ENCODE results near the gene ARFRP1. TPM values are rescaled to one million over a fixed set of nuclear protein-coding genes. Genes with fewer than 3 reads are reported as not detected.

Gene ARFRP1
- total RNA-seq, 1 experiment from 2014 or later: 30.2 TPM

- H3K27ac Mint-ChIP-seq: no peak overlapping the region
- no peak overlapping the region for H3K4me3 Mint-ChIP-seq
- H3K36me3 Mint-ChIP-seq: peaks cover 3% of the 10 kb centered on the region
- POLR2A ChIA-PET: interaction anchor here (0.8 kb wide), 1 partner anchor 43 kb away, joined by 3 read pairs; no protein-coding TSS in a partner anchor
- H3K4me1 Mint-ChIP-seq: peaks cover 7% of the 10 kb centered on the region
- DNase-seq (ENCODE audit: low spot score) (no peak), ATAC-seq (no peak)
- TF ChIP-seq HMGA2 (CRISPR knock-in tag; IDR thresholded peaks at IDR 0.05): no peak
- TF ChIP-seq GRHL2 (CRISPR knock-in tag; IDR thresholded peaks at IDR 0.05; ENCODE audit: insufficient replicate concordance, severe bottlenecking): no peak
- TF ChIP-seq, protein P1, sequence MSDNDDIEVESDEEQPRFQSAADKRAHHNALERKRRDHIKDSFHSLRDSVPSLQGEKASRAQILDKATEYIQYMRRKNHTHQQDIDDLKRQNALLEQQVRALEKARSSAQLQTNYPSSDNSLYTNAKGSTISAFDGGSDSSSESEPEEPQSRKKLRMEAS (CRISPR knock-in tag; IDR thresholded peaks at IDR 0.05): no peak
- TF ChIP-seq, protein P2, sequence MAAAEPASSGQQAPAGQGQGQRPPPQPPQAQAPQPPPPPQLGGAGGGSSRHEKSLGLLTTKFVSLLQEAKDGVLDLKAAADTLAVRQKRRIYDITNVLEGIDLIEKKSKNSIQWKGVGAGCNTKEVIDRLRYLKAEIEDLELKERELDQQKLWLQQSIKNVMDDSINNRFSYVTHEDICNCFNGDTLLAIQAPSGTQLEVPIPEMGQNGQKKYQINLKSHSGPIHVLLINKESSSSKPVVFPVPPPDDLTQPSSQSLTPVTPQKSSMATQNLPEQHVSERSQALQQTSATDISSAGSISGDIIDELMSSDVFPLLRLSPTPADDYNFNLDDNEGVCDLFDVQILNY (CRISPR knock-in tag; IDR thresholded peaks at IDR 0.05): no peak
- no peak for TF ChIP-seq ZNF232 (CRISPR knock-in tag; IDR thresholded peaks at IDR 0.05)
- no peak for TF ChIP-seq SMAD4 (CRISPR knock-in tag; IDR thresholded peaks at IDR 0.05)
- no peak for TF ChIP-seq SP1 (CRISPR knock-in tag; conservative IDR thresholded peaks at IDR 0.05)
- TF ChIP-seq NFATC4 (CRISPR knock-in tag; IDR thresholded peaks at IDR 0.05): no peak
- TF ChIP-seq NR2C2 (CRISPR knock-in tag; IDR thresholded peaks at IDR 0.05): no peak
- TF ChIP-seq ZNF671 (CRISPR knock-in tag; IDR thresholded peaks at IDR 0.05): no peak
- TF ChIP-seq, protein P3, sequence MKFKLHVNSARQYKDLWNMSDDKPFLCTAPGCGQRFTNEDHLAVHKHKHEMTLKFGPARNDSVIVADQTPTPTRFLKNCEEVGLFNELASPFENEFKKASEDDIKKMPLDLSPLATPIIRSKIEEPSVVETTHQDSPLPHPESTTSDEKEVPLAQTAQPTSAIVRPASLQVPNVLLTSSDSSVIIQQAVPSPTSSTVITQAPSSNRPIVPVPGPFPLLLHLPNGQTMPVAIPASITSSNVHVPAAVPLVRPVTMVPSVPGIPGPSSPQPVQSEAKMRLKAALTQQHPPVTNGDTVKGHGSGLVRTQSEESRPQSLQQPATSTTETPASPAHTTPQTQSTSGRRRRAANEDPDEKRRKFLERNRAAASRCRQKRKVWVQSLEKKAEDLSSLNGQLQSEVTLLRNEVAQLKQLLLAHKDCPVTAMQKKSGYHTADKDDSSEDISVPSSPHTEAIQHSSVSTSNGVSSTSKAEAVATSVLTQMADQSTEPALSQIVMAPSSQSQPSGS (CRISPR knock-in tag; IDR thresholded peaks at IDR 0.05; ENCODE audit: borderline replicate concordance, low read depth): no peak
- no peak for TF ChIP-seq NFE2L1 (CRISPR knock-in tag; IDR thresholded peaks at IDR 0.05)
- TF ChIP-seq ESRRA (CRISPR knock-in tag; IDR thresholded peaks at IDR 0.05; ENCODE audit: borderline replicate concordance): no peak
- TF ChIP-seq RORB (CRISPR knock-in tag; IDR thresholded peaks at IDR 0.05): no peak
- no peak for TF ChIP-seq ZNF423 (CRISPR knock-in tag; IDR thresholded peaks at IDR 0.05)
- no peak for TF ChIP-seq TEAD1 (CRISPR knock-in tag; IDR thresholded peaks at IDR 0.05)
- CTCF ChIA-PET: interaction anchor here (1.3 to 3.4 kb wide), 3 partner anchors 57 to 161 kb away, joined by 3 to 19 read pairs (median 14); partner anchors contain the start of genes PTK6 and SRMS
- no peaks in the 10 kb centered on the region for H3K27me3 Mint-ChIP-seq (ENCODE audit: low read depth)
- H3K9me3 Mint-ChIP-seq: no peaks in the 10 kb centered on the region
Observed at GRCh38 chr20:63698739-63699465, 8.9 kb downstream of the ARFRP1 start.

DNA sequence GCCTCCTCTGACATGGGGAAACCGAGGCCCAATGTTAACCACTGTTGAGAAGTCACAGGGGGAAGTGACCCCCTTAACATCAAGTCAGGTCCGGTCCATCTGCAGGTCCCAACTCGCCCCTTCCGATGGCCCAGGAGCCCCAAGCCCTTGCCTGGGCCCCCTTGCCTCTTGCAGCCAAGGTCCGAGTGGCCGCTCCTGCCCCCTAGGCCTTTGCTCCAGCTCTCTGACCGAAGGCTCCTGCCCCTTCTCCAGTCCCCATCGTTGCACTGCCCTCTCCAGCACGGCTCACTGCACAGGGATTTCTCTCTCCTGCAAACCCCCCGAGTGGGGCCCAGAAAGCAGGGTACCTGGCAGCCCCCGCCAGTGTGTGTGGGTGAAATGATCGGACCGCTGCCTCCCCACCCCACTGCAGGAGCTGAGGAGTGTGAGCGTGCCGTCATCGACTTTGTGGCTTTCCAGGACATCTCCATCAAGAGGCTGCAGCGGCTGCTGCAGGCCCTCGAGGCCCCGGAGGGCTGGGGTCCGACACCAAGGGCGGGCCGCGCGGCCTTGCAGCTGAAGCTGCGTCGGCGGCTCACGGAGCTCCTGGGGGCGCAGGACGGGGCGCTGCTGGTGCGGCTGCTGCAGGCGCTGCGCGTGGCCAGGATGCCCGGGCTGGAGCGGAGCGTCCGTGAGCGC lies 9.8 kb downstream of the ARFRP1 start:
- no peak overlapping the region for H3K4me3 Mint-ChIP-seq
- no peak for DNase-seq (ENCODE audit: low spot score)
- TF ChIP-seq ZNF425 (CRISPR knock-in tag; conservative IDR thresholded peaks at IDR 0.05): no peak
- no peak for TF ChIP-seq ZBTB21 (CRISPR knock-in tag; IDR thresholded peaks at IDR 0.05; ENCODE audit: borderline replicate concordance)
- TF ChIP-seq FOXP1 (CRISPR knock-in tag; IDR thresholded peaks at IDR 0.05; ENCODE audit: borderline replicate concordance): no peak
- TF ChIP-seq STAT6 (CRISPR knock-in tag; conservative IDR thresholded peaks at IDR 0.05; ENCODE audit: low read depth): no peak
- no peak for TF ChIP-seq CREB1 (CRISPR knock-in tag; IDR thresholded peaks at IDR 0.05)
- TF ChIP-seq, protein P4, sequence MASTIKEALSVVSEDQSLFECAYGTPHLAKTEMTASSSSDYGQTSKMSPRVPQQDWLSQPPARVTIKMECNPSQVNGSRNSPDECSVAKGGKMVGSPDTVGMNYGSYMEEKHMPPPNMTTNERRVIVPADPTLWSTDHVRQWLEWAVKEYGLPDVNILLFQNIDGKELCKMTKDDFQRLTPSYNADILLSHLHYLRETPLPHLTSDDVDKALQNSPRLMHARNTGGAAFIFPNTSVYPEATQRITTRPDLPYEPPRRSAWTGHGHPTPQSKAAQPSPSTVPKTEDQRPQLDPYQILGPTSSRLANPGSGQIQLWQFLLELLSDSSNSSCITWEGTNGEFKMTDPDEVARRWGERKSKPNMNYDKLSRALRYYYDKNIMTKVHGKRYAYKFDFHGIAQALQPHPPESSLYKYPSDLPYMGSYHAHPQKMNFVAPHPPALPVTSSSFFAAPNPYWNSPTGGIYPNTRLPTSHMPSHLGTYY (CRISPR knock-in tag; IDR thresholded peaks at IDR 0.05): no peak
- TF ChIP-seq ATF6 (CRISPR knock-in tag; IDR thresholded peaks at IDR 0.05): no peak
- TF ChIP-seq ZNF263 (CRISPR knock-in tag; IDR thresholded peaks at IDR 0.05; ENCODE audit: low read depth): no peak
- TF ChIP-seq SMAD4 (CRISPR knock-in tag; IDR thresholded peaks at IDR 0.05): no peak

More for the DNA sequence above, 9.8 kb downstream of the ARFRP1 start:
- Mint-ChIP-seq H3K9me3 (no peaks in the 10 kb centered on the region), H3K4me1 (peaks cover 7% of the 10 kb centered on the region), H3K27ac (no peak overlapping the region), H3K27me3 (ENCODE audit: low read depth) (peaks cover 3% of the 10 kb centered on the region; the same call in 1 of the 2 replicates), H3K36me3 (peaks cover 7% of the 10 kb centered on the region)
- ATAC-seq: no peak
- CTCF ChIA-PET: interaction anchor here (1.2 to 3.4 kb wide), 5 partner anchors 9 to 160 kb away, joined by 3 to 19 read pairs (median 9); partner anchors contain the start of genes ARFRP1, PTK6, SRMS and ZGPAT
- POLR2A ChIA-PET: interaction anchor here (0.8 to 1.6 kb wide), 2 partner anchors 40 to 44 kb away, joined by 3 to 4 read pairs; partner anchors contain the start of gene RTEL1
